Breast epithelium (tissue), 4 donors: ENCODE measurements around the gene CAPN9. TPM values are rescaled to one million over a fixed set of nuclear protein-coding genes. Genes with fewer than 3 reads are reported as not detected.
A peak's percentile ranks its signal among the peaks of the same experiment; 100 is the strongest.
"Not testable (repeated sequence)": the region's sequence is repeated elsewhere in the genome, so short reads cannot be mapped to it uniquely, and the experiment has no call there.

ENCODE experiments used
- DNase-seq, 2 donors: peaks; one replicate each; pipeline ENCODE4 v3.0.0-alpha.2; 2019; ENCODE audit warnings: low spot score in 2 of 2
- H3K27ac ChIP-seq, 2 donors: fragments of 200-600 bp; sonication (generic) in 1 of 2; one replicate each; pipeline ENCODE4 v1.5.1; 2016 to 2019; ENCODE audit warnings: mild to moderate bottlenecking in 1 of 2
- H3K27me3 ChIP-seq, 2 donors: fragments of 200-600 bp; sonication (generic) in 1 of 2; one replicate each; pipeline versions ENCODE4 v1.5.1 to v1.6.0; 2017 to 2019; ENCODE audit warnings: control low read depth in 1 of 2, mild to moderate bottlenecking in 1 of 2
- H3K36me3 ChIP-seq: fragments of 200-600 bp; one replicate; pipeline ENCODE4 v1.5.1; 2019
- H3K4me1 ChIP-seq, 2 donors: fragments of 200-600 bp; sonication (generic); one replicate each; pipeline ENCODE4 v1.5.1; 2016 to 2019; ENCODE audit warnings: control low read depth in 1 of 2
- H3K4me3 ChIP-seq, 3 donors: fragments of 200-600 bp; sonication (generic); 1 replicate in 2 of 3; 2 replicates in 1 of 3; pipeline ENCODE4 v1.5.1; 2016 to 2019; ENCODE audit warnings: mild to moderate bottlenecking in 3 of 3, moderate library complexity in 2 of 3
- H3K9me3 ChIP-seq, 2 donors: fragments of 200-600 bp; sonication (generic) in 1 of 2; one replicate each; pipeline ENCODE4 v1.5.1; 2016 to 2019; ENCODE audit warnings: control low read depth in 1 of 2
- CTCF ChIP-seq, 3 donors: fragments of 450-650 bp; IDR thresholded peaks; one replicate each; pipeline ENCODE4 v1.5.1; 2016 to 2017; ENCODE audit warnings: antibody characterized with exemption in 3 of 3, mild to moderate bottlenecking in 3 of 3, moderate library complexity in 3 of 3
- POLR2A ChIP-seq: fragments of 450-650 bp; IDR thresholded peaks from one replicate; pipeline ENCODE4 v1.6.1; 2016; ENCODE audit warnings: antibody characterized with exemption, mild to moderate bottlenecking, moderate library complexity
- POLR2AphosphoS5 ChIP-seq, 3 donors: sonication (generic); formaldehyde crosslinking; IDR thresholded peaks; one replicate each; pipeline ENCODE4 v1.6.1; 2017; ENCODE audit warnings: antibody characterized with exemption in 3 of 3
- intact Hi-C: fragments of 100-400 bp; cut with DNase I; formaldehyde crosslinking; loops from one replicate; pipeline ENCODE4 v1.15.1; 2023; ENCODE audit warnings: low total_unique reads
- total RNA-seq, 3 donors: library from RNA; depleted of rRNA; stranded (reverse); fragments of >200 nt; gene quantifications; one replicate each; pipeline ENCODE4 v1.1.0, GENCODE V29; 2016

The CAPN9 gene
- total RNA-seq, 3 donors from 2014 or later, result 2.3 TPM; not detected in 2

GRCh38 chr1:230842801-230843200, 95.6 kb downstream of the CAPN9 start:
- H3K9me3 ChIP-seq, result no peaks in the 10 kb centered on the region
- no peak overlapping the region for H3K4me3 ChIP-seq
- TF ChIP-seq CTCF (IDR thresholded peaks at IDR 0.05) (no peak), POLR2A (no peak), POLR2AphosphoS5 (IDR thresholded peaks at IDR 0.05) (no peak)
- no peaks in the 10 kb centered on the region for H3K4me1 ChIP-seq
- no peaks in the 10 kb centered on the region for H3K27me3 ChIP-seq
- DNase-seq, result no peak
- H3K36me3 ChIP-seq, result peaks cover 6% of the 10 kb centered on the region
- H3K27ac ChIP-seq, result no peak overlapping the region
- intact Hi-C loops, result no loop called here

- H3K4me3 ChIP-seq, result no peak overlapping the region
- TF ChIP-seq POLR2AphosphoS5 (IDR thresholded peaks at IDR 0.05), result no peak
- no peak for TF ChIP-seq POLR2A
- TF ChIP-seq CTCF (IDR thresholded peaks at IDR 0.05), result no peak
- H3K27me3 ChIP-seq, result no peaks in the 10 kb centered on the region
- H3K9me3 ChIP-seq, result no peaks in the 10 kb centered on the region
- H3K36me3 ChIP-seq, result peaks cover 6% of the 10 kb centered on the region
- H3K27ac ChIP-seq, result no peak overlapping the region
- intact Hi-C loops, result no loop called here
- no peak for DNase-seq
- H3K4me1 ChIP-seq, result no peaks in the 10 kb centered on the region
Observed at GRCh38 chr1:230843503-230844309, 96.5 kb downstream of the CAPN9 start.

- Histone ChIP-seq H3K4me1 (no peaks in the 10 kb centered on the region), H3K36me3 (peaks cover 6% of the 10 kb centered on the region), H3K27me3 (no peaks in the 10 kb centered on the region), H3K27ac (no peak overlapping the region), H3K4me3 (no peak overlapping the region), H3K9me3 (no peaks in the 10 kb centered on the region)
- intact Hi-C loops, result no loop called here
- TF ChIP-seq POLR2AphosphoS5 (IDR thresholded peaks at IDR 0.05) (no peak), CTCF (IDR thresholded peaks at IDR 0.05) (no peak), POLR2A (no peak)
- no peak for DNase-seq
Observed at GRCh38 chr1:230844561-230844960, 97.4 kb downstream of the CAPN9 start.

- H3K9me3 ChIP-seq, DNase-seq, H3K36me3 ChIP-seq, intact Hi-C loops, H3K27ac ChIP-seq, H3K27me3 ChIP-seq, H3K4me1 ChIP-seq, H3K4me3 ChIP-seq: not testable (repeated sequence)
Observed at GRCh38 chr1:230845184-230845583, 98.0 kb downstream of the CAPN9 start.

GRCh38 chr1:230848235-230848634, 101.0 kb downstream of the CAPN9 start:
- Histone ChIP-seq H3K4me3 (no peak overlapping the region), H3K36me3 (peaks cover 1% of the 10 kb centered on the region), H3K27me3 (no peaks in the 10 kb centered on the region), H3K27ac (peak overlapping the region in 1 of 2 donors; percentile 85), H3K4me1 (peaks cover 5 to 6% of the 10 kb centered on the region in 2 donors), H3K9me3 (no peaks in the 10 kb centered on the region)
- TF ChIP-seq POLR2AphosphoS5 (IDR thresholded peaks at IDR 0.05), result no peak
- TF ChIP-seq POLR2A, result no peak
- no peak for TF ChIP-seq CTCF (IDR thresholded peaks at IDR 0.05)
- no peak for DNase-seq
- intact Hi-C loops, result no loop called here
